IMR-90 (cell line): ENCODE measurements around the gene TRDN. TPM values are rescaled to one million over a fixed set of nuclear protein-coding genes. Genes with fewer than 3 reads are reported as not detected.
"Not testable (repeated sequence)": the region's sequence is repeated elsewhere in the genome, so short reads cannot be mapped to it uniquely, and the experiment has no call there.

Experiments used
- ATAC-seq: fragments of 200-7000 bp; cut with Tn5 transposase; 2 replicates; pipeline ENCODE4 v1.9.1; 2020; ENCODE audit warnings: low read depth, mild to moderate bottlenecking, moderate library complexity
- BruUV-seq: library from RNA; stranded (reverse); fragments of 400-500 nt; replicated peaks from 2 replicates; lab custom pipeline; 2021; lab: Mats Ljungman, UMichigan
- CTCF ChIA-PET: fragments of 300-600 bp; formaldehyde crosslinking; extraction: SDS; loops from one replicate; lab custom pipeline; 2021; ENCODE audit warnings: antibody characterized with exemption; lab: Yijun Ruan, JAX
- POLR2A ChIA-PET: fragments of 300-600 bp; sonication (Branson Sonifier 250); formaldehyde crosslinking; loops from one replicate; lab custom pipeline; 2022; ENCODE audit warnings: antibody characterized with exemption; ENCODE audit not compliant: unreplicated experiment; lab: Charles Lee
- DNase-seq: peaks from one replicate; pipeline ENCODE4 v3.0.0; 2013
- H2AFZ ChIP-seq: replicated peaks from 2 replicates; pipeline ENCODE3; 2013; ENCODE audit warnings: low read length, mild to moderate bottlenecking; ENCODE audit not compliant: poor library complexity
- H2AK5ac ChIP-seq: 2 replicates; pipeline ENCODE4 v1.6.1; 2013; ENCODE audit warnings: low read depth, low read length, inconsistent platforms
- H2AK9ac ChIP-seq: replicated peaks from 2 replicates; pipeline ENCODE3; 2013; ENCODE audit warnings: mild to moderate bottlenecking, low read depth, low read length, moderate library complexity; ENCODE audit not compliant: poor library complexity
- H2BK120ac ChIP-seq: 2 replicates; pipeline ENCODE4 v1.6.1; 2013; ENCODE audit warnings: low read depth, low read length, inconsistent platforms
- H2BK15ac ChIP-seq: 3 replicates; pipeline ENCODE4 v1.6.1; 2013; ENCODE audit warnings: low read depth, low read length, inconsistent platforms
- H2BK20ac ChIP-seq: 2 replicates; pipeline ENCODE4 v1.6.1; 2013; ENCODE audit warnings: low read depth, mild to moderate bottlenecking, inconsistent platforms, low read length, moderate library complexity
- H2BK5ac ChIP-seq: 2 replicates; pipeline ENCODE4 v1.6.1; 2013; ENCODE audit warnings: mild to moderate bottlenecking, low read depth, low read length, inconsistent platforms; ENCODE audit not compliant: poor library complexity, severe bottlenecking
- H3K14ac ChIP-seq: replicated peaks from 2 replicates; pipeline ENCODE4 v1.6.1; 2013; ENCODE audit warnings: low read depth, low read length, inconsistent platforms
- H3K18ac ChIP-seq: 2 replicates; pipeline ENCODE4 v1.6.1; 2013; ENCODE audit warnings: low read depth, low read length, control low read depth
- H3K23ac ChIP-seq: 2 replicates; pipeline ENCODE4 v1.6.1; 2013; ENCODE audit warnings: low read depth, low read length, inconsistent platforms
- H3K27ac ChIP-seq: 2 replicates; pipeline ENCODE4 v1.5.1; 2013; ENCODE audit warnings: mild to moderate bottlenecking, control low read depth, low read length; ENCODE audit not compliant: insufficient read depth
- H3K27me3 ChIP-seq: 2 replicates; pipeline ENCODE4 v1.6.1; 2013; ENCODE audit warnings: low read length; ENCODE audit not compliant: control insufficient read depth, insufficient read depth
- H3K36me3 ChIP-seq: 2 replicates; pipeline ENCODE4 v1.6.1; 2013; ENCODE audit warnings: low read length, mixed read lengths; ENCODE audit not compliant: control insufficient read depth, insufficient read depth
- H3K4ac ChIP-seq: 2 replicates; pipeline ENCODE4 v1.6.1; 2013; ENCODE audit warnings: low read depth, low read length, inconsistent platforms
- H3K4me1 ChIP-seq: 2 replicates; pipeline ENCODE4 v1.6.1; 2013; ENCODE audit warnings: low read length, mixed read lengths; ENCODE audit not compliant: control insufficient read depth, insufficient read depth
- H3K4me2 ChIP-seq: 2 replicates; pipeline ENCODE4 v1.6.1; 2013; ENCODE audit warnings: low read depth, mild to moderate bottlenecking, control low read depth, low read length, moderate library complexity
- H3K4me3 ChIP-seq: 2 replicates; pipeline ENCODE4 v1.5.1; 2013; ENCODE audit warnings: low read depth, mild to moderate bottlenecking, control low read depth, low read length, moderate library complexity; ENCODE audit not compliant: insufficient read depth
- H3K56ac ChIP-seq: 2 replicates; pipeline ENCODE4 v1.6.1; 2013; ENCODE audit warnings: low read length, inconsistent platforms; ENCODE audit not compliant: insufficient read depth; ENCODE audit errors: extremely low read depth
- H3K79me1 ChIP-seq, 2 experiments: 2 replicates each; pipeline ENCODE4 v1.6.1; 2013; ENCODE audit warnings: low read length in 2 of 2, inconsistent platforms in 1 of 2, low read depth in 1 of 2
- H3K9ac ChIP-seq: 2 replicates; pipeline ENCODE4 v1.6.1; 2013; ENCODE audit warnings: low read depth, low read length, control low read depth
- H3K9me1 ChIP-seq: 2 replicates; pipeline ENCODE4 v1.6.1; 2013; ENCODE audit warnings: low read length, inconsistent platforms; ENCODE audit not compliant: insufficient read depth
- H3K9me3 ChIP-seq: 2 replicates; pipeline ENCODE4 v1.6.1; 2013; ENCODE audit warnings: low read length; ENCODE audit not compliant: control insufficient read depth, insufficient read depth
- H4K20me1 ChIP-seq: 2 replicates; pipeline ENCODE4 v1.6.1; 2013; ENCODE audit warnings: low read length, inconsistent platforms; ENCODE audit not compliant: insufficient read depth
- H4K5ac ChIP-seq: 2 replicates; pipeline ENCODE4 v1.6.1; 2013; ENCODE audit warnings: mild to moderate bottlenecking, low read depth, low read length, control low read depth
- H4K8ac ChIP-seq, 2 experiments: 2 replicates each; pipeline ENCODE4 v1.6.1; 2013; ENCODE audit warnings: low read depth in 2 of 2, low read length in 2 of 2, control low read depth in 1 of 2, inconsistent platforms in 1 of 2
- H4K91ac ChIP-seq: 2 replicates; pipeline ENCODE4 v1.6.1; 2013; ENCODE audit warnings: low read depth, low read length, inconsistent platforms; ENCODE audit not compliant: insufficient read depth
- WGBS, 2 experiments: methylation state at CpG; one replicate each; pipeline versions ENCODE4 v1.1.5 to v1.1.7; 2013; ENCODE audit warnings: missing lambda C conversion rate in 2 of 2; ENCODE audit not compliant: insufficient read length in 1 of 2; ENCODE audit errors: extremely low coverage in 2 of 2; 5-methylcytosine and 5-hydroxymethylcytosine counted together
- dilution Hi-C: fragments of 300-500 bp; cut with HindIII; formaldehyde crosslinking; loops from one replicate; pipeline ENCODE4 v1.14.3; 2018; ENCODE audit warnings: low sequenced_read_pairs; ENCODE audit not compliant: unreplicated experiment
- in situ Hi-C: fragments of 300-500 bp; cut with MboI; formaldehyde crosslinking; loops from 3 replicates; pipeline ENCODE4 v1.14.3; 2019; ENCODE audit warnings: low sequenced_read_pairs, inconsistent platforms, mixed read lengths
- intact Hi-C: fragments of 100-400 bp; cut with micrococcal nuclease; formaldehyde crosslinking; loops from 2 replicates; pipeline ENCODE4 v1.10.0; 2022
- polyA plus RNA-seq, 3 experiments: library from polyadenylated mRNA; depleted of rRNA; stranded (reverse); fragments of >200 nt; gene quantifications; 2 replicates each; pipeline ENCODE4 v1.2.3, GENCODE V29; 2012; ENCODE audit warnings: low replicate concordance in 1 of 3
- total RNA-seq: library from RNA; depleted of rRNA; stranded (reverse); fragments of >200 nt; gene quantifications from 2 replicates; pipeline ENCODE4 v1.2.3, GENCODE V29; 2012

Gene TRDN
- total and polyA plus RNA-seq, 2 of the 4 experiments (the other 2 are of a cell fraction): not detected

GRCh38 chr6:123314459-123314858 lies 322.3 kb downstream of the TRDN start:
- H3K36me3 ChIP-seq, H3K9me3 ChIP-seq, H3K23ac ChIP-seq, H4K5ac ChIP-seq, H3K9me1 ChIP-seq, H3K14ac ChIP-seq, H4K8ac ChIP-seq, H3K4me1 ChIP-seq, H2BK20ac ChIP-seq, dilution Hi-C loops, CTCF ChIA-PET, POLR2A ChIA-PET, BruUV-seq, H3K79me1 ChIP-seq, H2BK15ac ChIP-seq, H2AK9ac ChIP-seq, H3K27me3 ChIP-seq, H2BK120ac ChIP-seq, H3K4me3 ChIP-seq, DNase-seq, H3K9ac ChIP-seq, H4K91ac ChIP-seq, H2BK5ac ChIP-seq, H3K56ac ChIP-seq, H2AK5ac ChIP-seq, H3K18ac ChIP-seq, H3K27ac ChIP-seq, intact Hi-C loops, H3K4me2 ChIP-seq, H2AFZ ChIP-seq, ATAC-seq, H4K20me1 ChIP-seq, H3K4ac ChIP-seq: not testable (repeated sequence)
- WGBS, 2 experiments: no CpG with 5 or more reads among the region's 2 CpGs
- in situ Hi-C loops: loop anchor here (10.0 to 25.0 kb wide), 2 partner anchors 452 to 590 kb away; no protein-coding TSS in a partner anchor
